GM18867 (cell line): Measurements from ENCODE around the gene PCBP3.
"Not testable (repeated sequence)": the region's sequence is repeated elsewhere in the genome, so short reads cannot be mapped to it uniquely, and the experiment has no call there.

Experiments used
- ATAC-seq: cut with Tn5 transposase; IDR thresholded peaks from one replicate; pipeline ENCODE4 v1.9.1; 2021; ENCODE audit warnings: mild to moderate bottlenecking, moderate library complexity; ENCODE audit not compliant: unreplicated experiment

PCBP3 gene

GRCh38 chr21:45836268-45836655 lies 192.7 kb downstream of the PCBP3 start:
- ATAC-seq = no peak

- ATAC-seq = no peak
These were observed 193.5 kb downstream of the PCBP3 start for GRCh38 chr21:45836694-45837670.

GRCh38 chr21:45837936-45838335 lies 194.4 kb downstream of the PCBP3 start:
- no peak for ATAC-seq

- no peak for ATAC-seq
These were observed 195.1 kb downstream of the PCBP3 start for GRCh38 chr21:45838634-45839033.

GRCh38 chr21:45839274-45839673 lies 195.7 kb downstream of the PCBP3 start:
- ATAC-seq = no peak

- no peak for ATAC-seq
These were observed 197.5 kb downstream of the PCBP3 start for GRCh38 chr21:45841033-45841432.

GRCh38 chr21:45843426-45843825 lies 199.9 kb downstream of the PCBP3 start:
- no peak for ATAC-seq

- ATAC-seq = no peak
These were observed 200.7 kb downstream of the PCBP3 start for GRCh38 chr21:45844181-45844580.

- ATAC-seq = no peak
These were observed 201.7 kb downstream of the PCBP3 start for GRCh38 chr21:45845063-45845769.

- no peak for ATAC-seq
These were observed 202.2 kb downstream of the PCBP3 start for GRCh38 chr21:45845770-45846090.

GRCh38 chr21:45846373-45847160 lies 203.0 kb downstream of the PCBP3 start:
- ATAC-seq = no peak

GRCh38 chr21:45847870-45848269 lies 204.3 kb downstream of the PCBP3 start:
- ATAC-seq = no peak

GRCh38 chr21:45848331-45848730 lies 204.8 kb downstream of the PCBP3 start:
- ATAC-seq = no peak

- no peak for ATAC-seq
These were observed 205.3 kb downstream of the PCBP3 start for GRCh38 chr21:45848805-45849204.

GRCh38 chr21:45849651-45850050 lies 206.1 kb downstream of the PCBP3 start:
- ATAC-seq = no peak

GRCh38 chr21:45850181-45850580 lies 206.7 kb downstream of the PCBP3 start:
- no peak for ATAC-seq

- not testable (repeated sequence) for ATAC-seq
These were observed 208.9 kb downstream of the PCBP3 start for GRCh38 chr21:45852386-45852785.

- ATAC-seq = no peak
These were observed 209.4 kb downstream of the PCBP3 start for GRCh38 chr21:45852886-45853400.

- ATAC-seq = no peak
These were observed 210.3 kb downstream of the PCBP3 start for GRCh38 chr21:45853703-45854342.

GRCh38 chr21:45854690-45855247 lies 211.2 kb downstream of the PCBP3 start:
- ATAC-seq = no peak
